HG02571 (cell line): ENCODE results near the gene ZNF281.
"Not testable (repeated sequence)": the region's sequence is repeated elsewhere in the genome, so short reads cannot be mapped to it uniquely, and the experiment has no call there.

Experiments
- ATAC-seq: cut with Tn5 transposase; IDR thresholded peaks from one replicate; pipeline ENCODE4 v1.9.1; 2021; ENCODE audit warnings: mild to moderate bottlenecking, moderate library complexity; ENCODE audit not compliant: unreplicated experiment

Gene ZNF281, protein sequence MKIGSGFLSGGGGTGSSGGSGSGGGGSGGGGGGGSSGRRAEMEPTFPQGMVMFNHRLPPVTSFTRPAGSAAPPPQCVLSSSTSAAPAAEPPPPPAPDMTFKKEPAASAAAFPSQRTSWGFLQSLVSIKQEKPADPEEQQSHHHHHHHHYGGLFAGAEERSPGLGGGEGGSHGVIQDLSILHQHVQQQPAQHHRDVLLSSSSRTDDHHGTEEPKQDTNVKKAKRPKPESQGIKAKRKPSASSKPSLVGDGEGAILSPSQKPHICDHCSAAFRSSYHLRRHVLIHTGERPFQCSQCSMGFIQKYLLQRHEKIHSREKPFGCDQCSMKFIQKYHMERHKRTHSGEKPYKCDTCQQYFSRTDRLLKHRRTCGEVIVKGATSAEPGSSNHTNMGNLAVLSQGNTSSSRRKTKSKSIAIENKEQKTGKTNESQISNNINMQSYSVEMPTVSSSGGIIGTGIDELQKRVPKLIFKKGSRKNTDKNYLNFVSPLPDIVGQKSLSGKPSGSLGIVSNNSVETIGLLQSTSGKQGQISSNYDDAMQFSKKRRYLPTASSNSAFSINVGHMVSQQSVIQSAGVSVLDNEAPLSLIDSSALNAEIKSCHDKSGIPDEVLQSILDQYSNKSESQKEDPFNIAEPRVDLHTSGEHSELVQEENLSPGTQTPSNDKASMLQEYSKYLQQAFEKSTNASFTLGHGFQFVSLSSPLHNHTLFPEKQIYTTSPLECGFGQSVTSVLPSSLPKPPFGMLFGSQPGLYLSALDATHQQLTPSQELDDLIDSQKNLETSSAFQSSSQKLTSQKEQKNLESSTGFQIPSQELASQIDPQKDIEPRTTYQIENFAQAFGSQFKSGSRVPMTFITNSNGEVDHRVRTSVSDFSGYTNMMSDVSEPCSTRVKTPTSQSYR

DNA sequence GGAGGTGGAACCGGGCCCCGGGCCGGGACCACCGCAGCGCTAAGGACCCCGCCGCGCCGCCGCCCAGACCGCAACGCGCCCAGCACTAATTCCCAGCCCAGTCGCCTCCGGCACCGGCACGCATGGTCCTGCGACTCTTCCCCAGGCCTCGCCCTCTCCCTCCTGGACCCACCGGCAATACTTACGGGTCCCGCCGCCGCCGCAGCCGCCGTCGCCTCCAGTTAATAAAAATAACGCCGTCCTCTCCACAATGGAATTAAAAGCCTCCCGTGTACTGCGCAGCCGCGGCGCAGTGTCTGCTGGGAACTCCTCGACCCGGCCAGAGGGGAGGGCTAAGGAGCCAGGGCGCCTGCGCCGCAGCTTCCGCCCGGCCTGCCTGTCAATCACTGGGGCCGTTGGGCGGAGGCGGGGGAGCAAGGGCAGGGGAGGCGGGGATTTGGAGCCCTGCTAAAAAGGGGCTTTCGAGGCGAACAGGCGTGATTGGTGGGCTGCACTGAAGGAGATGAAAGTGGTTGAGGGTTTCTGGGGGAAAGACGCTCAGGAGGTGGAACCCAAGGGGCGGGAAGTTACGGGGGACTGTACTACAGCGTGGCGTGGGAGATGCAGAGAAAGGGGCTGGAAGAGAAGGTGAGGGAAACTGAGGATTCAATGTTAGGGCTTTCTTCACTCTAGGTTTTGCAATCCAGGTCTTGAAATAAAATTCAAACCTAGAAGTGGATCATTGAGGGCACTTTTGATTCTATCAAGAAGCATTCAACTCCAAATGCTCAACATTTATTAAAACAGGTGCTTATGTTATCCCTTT, at the start of gene ZNF281:
TSS of gene ZNF281 (minus strand) at position 276 of the 805 bp plus-strand sequence. CDS start 331 bp downstream, outside the sequence.
- peak; percentile 97 for ATAC-seq

DNA sequence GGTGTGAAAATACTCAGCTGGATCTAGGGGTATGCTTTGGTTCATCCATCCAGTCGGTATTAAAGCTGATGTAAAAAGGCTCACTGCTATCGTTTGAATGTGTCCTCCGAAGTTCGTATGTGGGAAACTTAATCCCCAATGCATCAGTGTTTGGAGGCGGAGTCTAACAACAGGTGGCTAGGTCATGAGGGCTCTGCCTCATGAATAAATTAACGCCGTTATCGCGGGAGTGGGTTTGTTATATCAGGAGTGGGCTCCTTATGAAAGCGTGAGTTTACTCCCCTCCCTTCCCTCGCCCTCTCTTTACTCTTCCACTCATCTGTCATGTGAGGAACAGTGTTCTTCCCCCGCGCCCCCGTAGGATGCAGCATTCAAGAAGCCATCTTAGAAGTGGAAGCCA, 48.9 kb upstream of the ZNF281 start:
- no peak for ATAC-seq

DNA sequence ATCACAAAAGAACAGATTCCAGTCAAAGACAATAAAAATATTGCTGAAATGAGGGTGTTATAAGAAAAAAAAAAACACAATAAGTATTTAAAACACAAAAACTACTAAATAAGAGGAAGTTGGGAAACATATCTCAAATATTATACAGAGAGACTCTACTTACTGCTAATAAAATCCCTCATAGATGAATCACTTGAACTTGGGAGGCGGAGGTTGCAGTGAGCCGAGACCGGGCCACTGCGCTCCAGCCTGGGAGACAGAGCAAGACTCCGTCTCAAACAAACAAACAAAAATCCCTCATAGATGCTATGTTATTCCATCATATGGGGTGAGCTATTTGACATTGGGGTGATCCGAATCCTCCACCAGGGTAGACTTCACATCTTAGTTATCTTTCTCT, 48.0 kb upstream of the ZNF281 start:
- no peak for ATAC-seq

DNA sequence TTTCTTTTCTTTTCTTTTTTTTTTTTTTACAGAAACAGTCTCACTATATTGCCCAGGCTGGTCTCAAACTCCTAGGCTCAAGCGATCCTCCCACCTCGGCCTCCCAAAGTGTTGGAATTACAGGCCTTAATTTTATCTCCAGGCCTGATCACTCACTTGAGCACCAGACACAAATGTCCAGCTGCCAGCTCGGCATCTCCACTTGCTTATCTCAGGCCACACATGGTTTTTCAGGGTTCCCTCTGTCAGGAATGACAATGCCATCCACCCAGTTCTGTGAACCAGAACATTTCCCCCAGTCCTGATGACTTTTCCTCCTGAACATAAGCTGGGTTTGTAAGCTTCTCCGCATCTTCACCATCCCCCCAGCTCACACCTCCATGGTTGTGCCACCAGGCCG, 44.6 kb upstream of the ZNF281 start:
- ATAC-seq: no peak

DNA sequence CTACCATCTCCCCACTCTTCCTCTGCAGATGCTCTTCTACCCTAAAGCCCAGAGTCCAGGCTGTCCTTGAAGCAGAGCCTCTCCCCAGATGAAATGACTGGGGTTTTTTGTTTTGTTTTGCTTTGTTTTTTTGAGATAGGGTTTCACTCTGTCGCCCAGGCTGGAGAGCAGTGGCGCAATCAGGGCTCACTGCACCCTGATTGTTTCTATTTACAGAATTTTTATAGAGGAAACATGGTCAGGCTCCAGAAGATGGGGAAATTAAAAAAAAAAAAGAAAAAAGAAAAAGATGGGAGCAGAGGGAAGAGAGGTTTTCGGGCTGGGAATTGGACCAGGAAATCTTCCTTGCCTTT, 43.7 kb upstream of the ZNF281 start:
- ATAC-seq: no peak

DNA sequence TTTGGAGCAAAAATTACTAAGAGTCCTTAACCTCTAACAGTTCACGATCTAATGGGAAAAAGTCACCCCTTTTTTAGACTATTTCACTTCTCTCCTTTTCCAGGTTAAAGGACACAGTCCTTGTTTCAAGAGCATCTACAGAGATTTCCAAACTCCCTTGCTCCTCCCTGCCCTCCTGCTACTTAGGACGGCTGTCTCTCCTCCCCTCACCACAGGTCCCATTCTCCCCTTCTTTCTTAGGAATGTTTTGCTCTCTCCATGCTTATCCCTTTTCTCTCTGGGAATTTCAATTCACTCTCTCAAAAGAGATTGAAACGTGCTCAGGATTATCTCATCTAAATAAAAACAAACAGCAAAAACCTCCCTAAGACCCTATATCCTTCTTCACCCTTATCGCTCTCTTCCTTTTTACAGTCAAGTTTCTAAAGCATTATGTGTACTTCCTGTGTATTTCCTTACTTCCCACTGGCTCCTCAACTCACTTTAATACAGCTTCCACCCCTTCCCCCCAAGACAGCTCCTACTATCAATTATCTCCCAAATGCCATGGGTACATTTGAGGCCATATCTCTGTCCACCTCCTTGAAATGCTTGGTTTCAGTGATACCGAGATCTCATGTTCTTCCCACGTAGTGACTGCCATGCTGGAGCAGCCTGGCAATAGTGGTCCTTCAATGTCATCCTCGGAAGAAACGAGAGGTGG, 43.2 kb upstream of the ZNF281 start:
- no peak for ATAC-seq

DNA sequence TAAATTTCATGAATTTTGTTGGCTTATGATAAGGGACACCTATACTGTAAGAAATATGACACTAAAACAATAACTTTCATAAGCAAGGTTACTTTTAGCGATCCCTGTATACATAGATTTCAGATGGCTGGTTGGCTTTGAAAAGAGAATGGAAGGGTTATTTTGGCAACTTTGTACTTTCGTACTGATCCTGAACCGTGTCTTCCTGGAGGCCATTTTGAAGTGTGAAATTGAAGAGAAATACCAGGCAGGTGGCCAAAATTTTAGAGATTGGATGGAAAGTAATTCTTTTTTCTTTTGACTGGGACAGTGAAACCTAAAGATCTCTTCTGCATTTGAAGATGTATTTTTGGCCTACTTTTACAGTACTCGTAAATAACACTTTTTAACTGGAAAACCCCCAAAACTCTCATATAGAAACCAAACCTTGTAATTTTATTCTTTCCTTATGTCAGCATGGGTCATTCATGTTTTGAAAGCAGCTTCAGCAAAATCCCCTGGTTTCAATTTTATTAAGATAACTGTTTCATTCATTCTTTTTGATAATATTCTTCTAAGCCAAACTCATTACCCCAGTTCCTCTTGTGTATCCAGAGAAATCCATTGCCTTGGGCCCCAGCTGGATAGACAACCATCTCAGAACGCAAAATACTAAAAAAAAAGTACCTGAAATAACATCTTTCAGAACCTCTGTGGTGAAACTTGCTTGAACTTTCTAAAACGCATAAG, 38.4 kb upstream of the ZNF281 start:
- peak; percentile 82 for ATAC-seq

DNA sequence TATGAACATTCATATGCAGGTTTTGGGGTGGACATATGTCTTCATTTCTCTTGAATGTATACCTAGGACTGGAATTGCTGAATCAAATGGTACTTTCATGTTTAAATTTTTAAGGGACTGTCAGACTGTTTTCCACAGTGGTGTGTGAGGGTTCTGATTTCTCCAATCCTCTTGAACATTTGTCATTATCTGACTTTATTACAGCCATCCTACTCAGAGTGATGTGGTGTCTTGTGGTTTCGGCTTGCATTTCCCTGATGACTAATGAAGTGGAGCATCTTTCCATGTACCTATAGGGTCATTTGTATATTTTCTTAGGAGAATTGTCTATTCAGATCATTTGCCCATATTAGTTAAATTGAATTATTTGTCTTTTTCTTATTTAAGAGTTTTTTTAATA, 35.4 kb upstream of the ZNF281 start:
- ATAC-seq: no peak

DNA sequence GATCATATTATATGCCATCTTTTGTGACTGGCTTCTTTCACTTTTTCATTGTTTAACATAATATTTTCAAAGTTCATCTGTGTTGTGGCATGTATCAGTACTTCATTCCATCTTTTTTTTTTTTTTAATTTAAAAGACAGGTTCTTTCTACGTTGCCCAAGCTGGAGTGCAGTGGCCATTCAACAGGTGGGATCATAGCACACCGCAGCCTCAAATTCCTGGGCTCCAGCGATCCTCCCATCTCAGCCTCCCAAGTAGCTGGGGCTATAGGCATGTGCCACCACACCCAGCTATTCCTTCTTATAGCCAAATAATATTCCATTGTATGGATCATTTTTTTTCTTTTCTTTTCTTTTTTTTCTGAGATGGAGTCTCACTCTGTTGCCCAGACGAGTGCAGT, 34.6 kb upstream of the ZNF281 start:
- no peak for ATAC-seq

DNA sequence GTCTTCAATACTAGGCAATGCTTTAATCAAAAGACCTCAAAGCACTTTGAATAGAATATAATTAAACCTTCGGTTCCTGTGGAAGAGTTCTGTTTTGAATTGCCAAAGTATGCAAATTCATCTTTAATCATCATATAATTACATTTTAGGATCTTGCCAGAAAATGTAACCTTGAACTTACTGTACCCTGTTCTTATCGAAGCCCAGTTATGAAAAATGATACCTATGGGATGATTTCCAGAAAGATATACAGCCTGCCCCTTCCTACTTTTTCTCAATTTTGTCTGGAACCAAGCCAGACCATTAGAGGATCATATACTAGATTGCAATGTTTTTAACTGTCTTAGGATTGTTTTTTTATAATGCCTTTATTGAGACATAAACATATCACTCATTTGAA, 34.0 kb upstream of the ZNF281 start:
- no peak for ATAC-seq

DNA sequence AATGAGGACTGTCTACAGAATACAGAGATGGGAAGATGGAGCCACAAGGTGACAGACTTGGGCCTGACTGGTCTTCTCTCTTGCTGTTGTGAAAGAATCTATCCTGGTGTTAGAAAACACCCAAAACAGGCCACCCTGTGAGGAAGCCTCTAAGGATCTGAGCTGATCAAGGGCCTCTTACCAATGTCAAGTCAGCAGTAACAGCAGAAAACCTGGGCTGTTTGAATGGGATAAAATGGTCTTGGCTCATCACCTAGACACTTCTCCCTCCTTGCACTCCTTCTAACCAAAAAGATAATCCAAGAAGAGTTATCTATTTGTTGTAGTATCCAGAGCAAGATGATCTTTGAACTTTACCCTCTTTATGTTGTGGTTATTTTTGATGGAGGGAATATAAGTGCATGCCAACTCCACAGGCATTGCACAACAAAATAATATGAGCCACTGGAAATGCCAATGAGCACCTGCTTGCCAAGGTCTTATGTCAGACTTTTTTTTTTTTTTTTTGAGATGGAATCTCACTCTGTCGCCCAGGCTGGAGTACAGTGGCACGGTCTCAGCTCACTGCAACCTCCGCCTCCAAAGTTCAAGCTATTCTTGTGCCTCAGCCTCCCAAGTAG, 32.8 kb upstream of the ZNF281 start:
- no peak for ATAC-seq

DNA sequence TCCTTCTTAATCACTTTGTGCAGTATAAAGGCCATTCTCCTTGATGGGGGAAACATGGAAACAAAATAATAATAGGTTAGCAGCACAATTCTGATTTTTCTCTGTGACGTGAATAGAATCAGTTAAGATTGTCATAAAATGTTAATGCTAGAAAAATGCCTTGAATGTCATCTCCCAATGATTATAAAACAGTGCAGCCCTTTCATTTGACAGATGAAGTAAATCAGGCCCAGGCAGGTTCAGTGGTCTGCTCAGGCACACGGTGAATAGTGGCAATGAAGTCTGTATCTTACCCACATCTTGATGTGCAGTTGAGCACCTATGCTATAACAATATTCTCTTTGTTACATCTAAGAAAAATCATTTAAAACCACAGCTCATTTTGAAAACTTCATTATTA, 32.2 kb upstream of the ZNF281 start:
- ATAC-seq: no peak

DNA sequence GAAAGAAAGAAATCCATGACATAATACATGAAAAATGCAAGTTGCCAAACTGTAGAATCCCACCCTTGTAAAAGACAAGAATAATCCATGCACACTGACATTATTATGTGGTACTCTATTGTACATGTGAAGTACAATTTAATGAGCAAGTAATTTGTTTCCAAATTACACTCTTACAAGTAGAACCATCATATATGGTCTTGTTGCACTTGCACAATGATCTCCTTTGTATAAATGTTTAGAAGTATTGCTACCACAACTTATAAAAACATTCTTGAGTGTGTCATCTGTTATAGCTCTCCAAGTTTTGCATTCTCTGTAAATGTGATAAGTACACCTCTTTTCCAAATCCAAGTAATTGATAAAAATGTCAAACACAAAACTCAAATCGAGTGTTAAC, 29.1 kb upstream of the ZNF281 start:
- ATAC-seq: no peak

DNA sequence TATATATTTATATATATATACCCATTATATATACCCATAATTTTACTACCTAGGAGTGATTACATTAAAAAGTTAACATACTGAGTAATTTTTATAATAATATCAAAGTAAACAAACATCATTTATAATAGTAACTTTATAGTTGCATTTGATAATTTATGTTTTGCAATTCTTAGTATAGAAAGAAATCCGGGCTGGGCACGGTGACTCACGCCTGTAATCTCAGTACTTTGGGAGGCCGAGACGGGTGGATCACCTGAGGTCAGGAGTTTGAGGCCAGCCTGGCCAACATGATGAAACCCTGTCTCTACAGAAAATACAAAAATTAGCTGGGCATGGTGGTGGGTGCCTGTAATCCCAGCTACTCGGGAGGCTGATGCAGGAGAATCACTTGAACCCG, 28.6 kb upstream of the ZNF281 start:
- not testable (repeated sequence) for ATAC-seq

DNA sequence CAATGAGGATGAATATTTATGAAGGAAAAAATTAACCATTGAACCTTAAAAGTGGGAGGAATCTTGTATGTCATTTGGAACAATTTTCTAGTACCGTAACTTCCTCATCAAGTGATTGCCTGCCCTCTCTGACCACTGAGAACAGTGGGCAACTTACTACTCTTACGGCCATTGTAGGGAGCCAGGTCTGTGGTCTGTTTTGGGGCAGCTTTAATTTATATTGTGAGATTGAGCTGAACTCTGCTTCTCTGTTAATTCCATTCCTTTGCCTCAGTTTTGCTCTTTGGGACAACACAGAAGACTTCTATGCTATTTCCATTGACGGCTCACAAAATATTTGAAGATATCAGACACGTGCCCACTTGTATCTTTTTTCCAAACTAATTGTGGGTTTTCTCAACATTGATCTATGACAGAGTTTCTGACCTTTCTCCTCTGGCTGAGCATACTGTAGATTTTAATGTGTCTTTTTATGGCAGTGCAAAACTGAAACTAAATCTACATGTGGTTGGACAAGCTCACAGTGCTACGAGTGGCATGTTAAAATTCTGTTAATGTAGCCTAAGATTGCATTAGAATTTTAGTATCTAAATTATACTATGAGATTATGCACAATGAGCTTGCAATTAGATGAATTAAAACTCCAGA, 27.8 kb upstream of the ZNF281 start:
- no peak for ATAC-seq

DNA sequence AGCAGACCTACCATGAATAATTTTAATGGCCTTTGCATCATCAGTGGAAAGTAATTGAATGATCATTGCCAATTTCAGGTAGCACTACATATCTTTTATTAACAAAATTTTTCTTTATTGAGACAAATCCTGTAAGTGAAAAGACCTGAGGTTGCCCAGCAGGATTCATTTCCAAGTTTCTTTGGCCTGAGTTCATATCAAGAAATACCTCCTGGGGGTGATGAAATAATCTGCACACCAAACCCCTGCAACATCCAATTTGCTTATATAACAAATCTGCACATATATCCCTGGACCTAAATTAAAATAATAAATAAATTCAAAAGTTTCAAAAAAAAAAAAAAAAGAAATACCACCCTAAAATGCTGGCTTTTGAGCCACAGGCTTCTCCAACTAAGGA, 27.3 kb upstream of the ZNF281 start:
- no peak for ATAC-seq

DNA sequence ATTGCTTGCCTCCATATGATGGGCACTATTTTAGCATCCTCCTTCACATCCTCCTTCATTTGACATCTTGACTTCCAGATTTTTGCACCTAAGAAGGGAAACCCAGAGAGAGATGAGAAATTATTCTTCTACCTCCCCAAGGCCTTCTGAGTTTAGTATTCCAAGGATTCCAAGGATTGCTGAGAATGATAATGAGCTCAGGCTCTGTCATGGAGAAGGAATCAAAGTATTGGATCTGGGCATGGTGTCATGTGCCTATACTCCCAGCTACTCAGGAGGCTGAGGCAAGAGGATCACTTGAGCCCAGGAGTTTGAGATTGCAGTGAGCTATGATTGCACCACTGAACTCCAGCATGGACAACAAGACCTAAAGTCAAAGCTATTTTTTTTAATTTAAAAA, 26.6 kb upstream of the ZNF281 start:
- no peak for ATAC-seq

DNA sequence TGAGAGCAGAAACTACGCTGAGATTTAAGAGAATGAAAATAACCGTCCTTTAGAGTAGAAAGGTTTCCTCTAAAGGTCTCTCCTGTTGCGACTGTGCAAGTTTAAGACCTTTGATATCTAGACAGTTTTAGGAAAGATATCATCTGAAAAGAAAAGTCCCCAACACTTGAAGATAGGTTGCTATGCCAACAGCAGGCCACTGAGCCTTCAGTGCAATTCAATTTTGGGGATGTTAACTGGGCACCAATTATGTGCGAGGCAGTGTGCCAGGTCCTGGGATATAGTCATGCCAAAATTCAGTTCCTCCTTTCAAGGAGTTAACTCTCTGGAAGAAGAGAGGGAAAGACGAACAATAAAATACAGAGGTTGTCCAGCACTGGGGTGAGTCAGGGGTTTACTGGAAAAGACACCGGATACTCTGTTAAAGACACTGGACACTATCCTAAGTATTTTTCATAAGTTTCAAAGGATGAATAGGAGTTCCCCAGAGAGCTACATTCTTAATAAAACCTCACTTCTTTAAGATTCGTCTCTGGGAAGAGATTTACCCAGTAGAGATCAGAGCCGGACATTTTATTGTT, 25.5 kb upstream of the ZNF281 start:
- no peak for ATAC-seq

DNA sequence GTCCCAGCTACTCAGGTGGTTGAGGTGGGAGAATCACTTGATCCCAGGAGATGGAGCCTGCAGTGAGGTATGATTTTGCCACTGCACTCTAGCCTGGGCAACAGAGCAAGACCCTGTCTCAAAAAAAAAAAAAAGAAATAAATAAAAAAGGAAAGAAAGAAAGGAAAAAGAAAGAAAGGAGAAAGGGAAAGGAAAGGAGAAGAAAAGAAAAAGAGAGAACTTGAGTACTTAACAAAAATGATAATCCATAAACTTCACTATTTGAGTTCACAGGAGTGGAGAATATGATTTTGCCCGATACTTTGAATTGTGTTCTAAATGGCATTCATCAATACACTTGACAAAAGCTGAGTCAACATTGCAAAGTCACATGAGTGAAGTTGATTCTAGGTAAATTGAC, 23.8 kb upstream of the ZNF281 start:
- ATAC-seq: no peak
